K562 (cell line): Measurements from ENCODE around the gene CDCA3. TPM values are rescaled to one million over a fixed set of nuclear protein-coding genes. Genes with fewer than 3 reads are reported as not detected.
A peak's percentile ranks its signal among the peaks of the same experiment; 100 is the strongest.

Experiments
- E2F6 ChIP-seq, 2 experiments: IDR thresholded peaks; 2 replicates each; pipeline ENCODE4 v1.6.1; 2011; ENCODE audit warnings: borderline replicate concordance in 1 of 2, control low read depth in 1 of 2, low read depth in 1 of 2, low read length in 1 of 2, mild to moderate bottlenecking in 1 of 2, mixed read lengths in 1 of 2, moderate library complexity in 1 of 2; ENCODE audit not compliant: insufficient read depth in 1 of 2, insufficient read length in 1 of 2, poor library complexity in 1 of 2, severe bottlenecking in 1 of 2; ENCODE audit errors: extremely low read depth in 1 of 2
- FOXP1 ChIP-seq: sonication (generic); formaldehyde crosslinking; IDR thresholded peaks from 2 replicates; pipeline ENCODE4 v1.8.0; 2022; ENCODE audit warnings: mild to moderate bottlenecking, missing genetic modification reagents
- JUND ChIP-seq, 2 experiments: IDR thresholded peaks; 2 replicates in 1 of 2; 3 replicates in 1 of 2; pipeline ENCODE4 v1.6.1; 2011; ENCODE audit warnings: borderline replicate concordance in 2 of 2, low read depth in 2 of 2, low read length in 2 of 2, improper control_type of control experiment in 1 of 2, missing biosample characterization in 1 of 2, missing genetic modification characterization in 1 of 2, missing genetic modification reagents in 1 of 2
- MAX ChIP-seq: sonication (generic); formaldehyde crosslinking; IDR thresholded peaks from 2 replicates; pipeline ENCODE4 v1.9.0; 2022; ENCODE audit warnings: mild to moderate bottlenecking, missing genetic modification reagents
- MNT ChIP-seq, 2 experiments: fragments of 450-650 bp; conservative IDR thresholded peaks; 2 replicates each; pipeline ENCODE4 v1.6.1; 2017; ENCODE audit warnings: mild to moderate bottlenecking in 2 of 2, moderate library complexity in 2 of 2
- MYC ChIP-seq, 2 experiments: fragments of 250-450 bp in 1 of 2; sonication (Bioruptor Pico) in 1 of 2; IDR thresholded peaks; 2 replicates each; pipeline versions ENCODE4 v1.5.1 to v1.6.1; 2012 to 2021; ENCODE audit warnings: low read depth in 2 of 2, borderline replicate concordance in 1 of 2, improper control_type of control experiment in 1 of 2, low read length in 1 of 2, mild to moderate bottlenecking in 1 of 2, moderate library complexity in 1 of 2
- RAD51 ChIP-seq: fragments of 450-650 bp; IDR thresholded peaks from 2 replicates; pipeline ENCODE4 v1.7.1; 2016; ENCODE audit warnings: low read depth, mild to moderate bottlenecking, borderline replicate concordance
- RHOXF2B ChIP-seq: fragments of 250-450 bp; sonication (Bioruptor Pico); conservative IDR thresholded peaks from 2 replicates; pipeline ENCODE4 v1.5.1; 2021
- TFAP4 ChIP-seq: sonication (generic); formaldehyde crosslinking; IDR thresholded peaks from 2 replicates; pipeline ENCODE4 v1.8.0; 2022; ENCODE audit warnings: missing genetic modification reagents, mild to moderate bottlenecking, moderate library complexity, borderline replicate concordance
- USF1 ChIP-seq: sonication (generic); formaldehyde crosslinking; IDR thresholded peaks from 2 replicates; pipeline ENCODE4 v1.9.0; 2022; ENCODE audit warnings: mild to moderate bottlenecking, missing genetic modification reagents
- ZBTB7A ChIP-seq: IDR thresholded peaks from 2 replicates; pipeline ENCODE4 v1.6.1; 2011; ENCODE audit warnings: low read depth, mild to moderate bottlenecking, low read length, moderate library complexity, borderline replicate concordance; ENCODE audit not compliant: control insufficient read depth
- ZNF740 ChIP-seq, 3 experiments: fragments of 200-800 bp in 1 of 3; sonication (Bioruptor generic) in 1 of 3; sonication (generic) in 1 of 3; formaldehyde crosslinking in 1 of 3; IDR thresholded peaks; 2 replicates each; pipeline versions ENCODE4 v1.6.1 to v1.8.0; 2016 to 2022; ENCODE audit warnings: mild to moderate bottlenecking in 2 of 3, missing compliant biosample characterization in 2 of 3, missing genetic modification characterization in 2 of 3, missing genetic modification reagents in 1 of 3
- polyA plus RNA-seq, 8 experiments: library from polyadenylated mRNA; depleted of rRNA in 4 of 8; stranded (reverse) in 5 of 8; unstranded in 3 of 8; fragments of >200 nt; fragmentation: Nextera tagmentation in 2 of 8; fragmentation: Illumina TruSeq in 1 of 8; extraction: Ambion mirVana in 2 of 8; extraction: Trizol in 1 of 8; gene quantifications; 2 replicates each; pipeline versions ENCODE4 v1.2.1 to v1.2.3, GENCODE V29; 2011 to 2014; ENCODE audit warnings: inconsistent platforms in 1 of 8, missing spikeins in 1 of 8
- total RNA-seq, 7 experiments: library from RNA; depleted of rRNA in 6 of 7; stranded (reverse); fragments of >200 nt in 6 of 7; fragmentation: Illumina TruSeq in 2 of 7; extraction: Trizol in 2 of 7; gene quantifications; 2 replicates each; pipeline versions ENCODE4 v1.2.1 to v1.2.3, GENCODE V29; 2011 to 2021; ENCODE audit warnings: low replicate concordance in 1 of 7

CDCA3 gene
- total and polyA plus RNA-seq, 9 of the 15 experiments (the other 6 are each of a cell fraction or from before 2014, with no cell fraction given), result 24.2 to 80.8 (median 55.1) TPM

- TF ChIP-seq E2F6 (IDR thresholded peaks at IDR 0.05; ENCODE audit: borderline replicate concordance in 1 of 2, extremely low read depth in 1 of 2, insufficient read depth in 1 of 2, insufficient read length in 1 of 2, low read depth in 1 of 2, low read length in 1 of 2, poor library complexity in 1 of 2, severe bottlenecking in 1 of 2) (peak; percentile 51 to 61), MYC (IDR thresholded peaks at IDR 0.05; ENCODE audit: low read depth, low read length) (peak; percentile 46; the same call in 1 of the 2 replicates), MYC (CRISPR knock-in tag; IDR thresholded peaks at IDR 0.05; ENCODE audit: borderline replicate concordance, low read depth) (no peak), JUND (IDR thresholded peaks at IDR 0.05; ENCODE audit: borderline replicate concordance, low read depth, low read length) (0 out of 2 replicates have a peak, but pooled peaks have one; percentile 19), JUND (tag; IDR thresholded peaks at IDR 0.05; ENCODE audit: borderline replicate concordance, low read depth, low read length) (no peak; the same call in 2 of the 3 replicates), MAX (CRISPR knock-in tag) (peak; percentile 95), MNT (conservative IDR thresholded peaks at IDR 0.05) (peak; percentile 74 to 77), ZNF740 (CRISPR knock-in tag; IDR thresholded peaks at IDR 0.05) (peak; percentile 46; the same call in 1 of the 2 replicates), ZNF740 (tag; IDR thresholded peaks at IDR 0.05) (no peak), RHOXF2B (no peak), RAD51 (peak; percentile 36; the same call in 1 of the 2 replicates), TFAP4 (peak; percentile 14; the same call in 1 of the 2 replicates), FOXP1 (CRISPR knock-in tag) (peak; percentile 49; the same call in 1 of the 2 replicates), USF1 (CRISPR knock-in tag) (peak; percentile 80), ZBTB7A (peak; percentile 32; the same call in 1 of the 2 replicates)
These were observed 7.8 kb downstream of the CDCA3 start (continued) for GRCh38 chr12:6843118-6843902.
